Thyroid gland (tissue), 4 donors: ENCODE data around the gene MAP1LC3B2.

Experiments
- POLR2A ChIP-seq, 2 donors: fragments of 450-650 bp; IDR thresholded peaks; one replicate each; pipeline ENCODE4 v1.6.1; 2017; ENCODE audit warnings: antibody characterized with exemption in 2 of 2, mild to moderate bottlenecking in 2 of 2, moderate library complexity in 1 of 2
- TF ChIP-seq, protein P1 (sequence below), 6 experiments: fragments of 200-600 bp in 3 of 6; fragments of 450-650 bp in 3 of 6; sonication (generic) in 3 of 6; IDR thresholded peaks; one replicate each; pipeline ENCODE4 v1.5.1; 2016 to 2019; ENCODE audit warnings: antibody characterized with exemption in 6 of 6, mild to moderate bottlenecking in 2 of 6, inconsistent platforms in 1 of 6, moderate library complexity in 1 of 6

- TF ChIP-seq, protein P1, sequence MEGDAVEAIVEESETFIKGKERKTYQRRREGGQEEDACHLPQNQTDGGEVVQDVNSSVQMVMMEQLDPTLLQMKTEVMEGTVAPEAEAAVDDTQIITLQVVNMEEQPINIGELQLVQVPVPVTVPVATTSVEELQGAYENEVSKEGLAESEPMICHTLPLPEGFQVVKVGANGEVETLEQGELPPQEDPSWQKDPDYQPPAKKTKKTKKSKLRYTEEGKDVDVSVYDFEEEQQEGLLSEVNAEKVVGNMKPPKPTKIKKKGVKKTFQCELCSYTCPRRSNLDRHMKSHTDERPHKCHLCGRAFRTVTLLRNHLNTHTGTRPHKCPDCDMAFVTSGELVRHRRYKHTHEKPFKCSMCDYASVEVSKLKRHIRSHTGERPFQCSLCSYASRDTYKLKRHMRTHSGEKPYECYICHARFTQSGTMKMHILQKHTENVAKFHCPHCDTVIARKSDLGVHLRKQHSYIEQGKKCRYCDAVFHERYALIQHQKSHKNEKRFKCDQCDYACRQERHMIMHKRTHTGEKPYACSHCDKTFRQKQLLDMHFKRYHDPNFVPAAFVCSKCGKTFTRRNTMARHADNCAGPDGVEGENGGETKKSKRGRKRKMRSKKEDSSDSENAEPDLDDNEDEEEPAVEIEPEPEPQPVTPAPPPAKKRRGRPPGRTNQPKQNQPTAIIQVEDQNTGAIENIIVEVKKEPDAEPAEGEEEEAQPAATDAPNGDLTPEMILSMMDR (IDR thresholded peaks at IDR 0.05), result no peak
- TF ChIP-seq POLR2A (IDR thresholded peaks at IDR 0.05), result no peak
These were observed 60.1 kb downstream of the MAP1LC3B2 start for GRCh38 chr12:116619246-116619645.
